Neural cell (in vitro differentiated cells): ENCODE measurements around the gene BEX1. TPM values are rescaled to one million over a fixed set of nuclear protein-coding genes. Genes with fewer than 3 reads are reported as not detected.
"Not testable (repeated sequence)": the region's sequence is repeated elsewhere in the genome, so short reads cannot be mapped to it uniquely, and the experiment has no call there.

Experiments
- H2AFZ ChIP-seq: fragments of 200-600, 300-800 bp; sonication (generic), shearing (Covaris generic); 2 replicates; pipeline ENCODE4 v1.6.0; 2014; ENCODE audit warnings: low read depth, mild to moderate bottlenecking, antibody characterized with exemption, low read length, moderate library complexity
- H3F3A ChIP-seq: fragments of 200-600 bp; shearing (Covaris generic); 2 replicates; pipeline ENCODE4 v1.6.1; 2016; ENCODE audit warnings: mild to moderate bottlenecking, moderate library complexity, mixed read lengths, antibody characterized with exemption, low read length; ENCODE audit not compliant: insufficient read depth, poor library complexity, severe bottlenecking
- H3K27ac ChIP-seq: fragments of 200-600, 300-800 bp; sonication (generic), shearing (Covaris generic); 2 replicates; pipeline ENCODE4 v1.5.1; 2014; ENCODE audit warnings: mild to moderate bottlenecking, low read length, moderate library complexity
- H3K27me3 ChIP-seq: fragments of 300-800, 200-600 bp; sonication (generic), shearing (Covaris generic); 2 replicates; pipeline ENCODE4 v1.6.0; 2014; ENCODE audit warnings: mild to moderate bottlenecking, low read depth, low read length, moderate library complexity; ENCODE audit not compliant: insufficient read depth
- H3K36me3 ChIP-seq: fragments of 300-800, 200-600 bp; sonication (generic), shearing (Covaris generic); 2 replicates; pipeline ENCODE4 v1.5.1; 2014; ENCODE audit warnings: mild to moderate bottlenecking, antibody characterized with exemption, low read length, moderate library complexity; ENCODE audit not compliant: insufficient read depth
- H3K4me2 ChIP-seq: fragments of 300-800, 200-600 bp; sonication (generic), shearing (Covaris generic); 2 replicates; pipeline ENCODE4 v1.6.0; 2014; ENCODE audit warnings: mild to moderate bottlenecking, low read length
- H3K4me3 ChIP-seq: fragments of 300-800, 200-600 bp; sonication (generic), shearing (Covaris generic); 2 replicates; pipeline ENCODE4 v1.5.1; 2014; ENCODE audit warnings: mild to moderate bottlenecking, low read length, moderate library complexity
- H3K79me2 ChIP-seq: fragments of 200-600 bp; shearing (Covaris generic); replicated peaks from 2 replicates; pipeline ENCODE4 v1.6.0; 2014; ENCODE audit warnings: mild to moderate bottlenecking, low read length, moderate library complexity; ENCODE audit not compliant: insufficient read depth
- H3K9ac ChIP-seq: fragments of 300-800, 200-600 bp; sonication (generic), shearing (Covaris generic); 2 replicates; pipeline ENCODE4 v1.6.1; 2016; ENCODE audit warnings: mild to moderate bottlenecking, low read length, mixed read lengths
- H3K9me2 ChIP-seq: fragments of 200-600 bp; shearing (Covaris generic); 2 replicates; pipeline ENCODE4 v1.6.1; 2016; ENCODE audit warnings: mild to moderate bottlenecking, low read length, mixed read lengths; ENCODE audit not compliant: insufficient read depth
- H3K9me3 ChIP-seq: fragments of 200-600, 300-800 bp; sonication (generic), shearing (Covaris generic); 2 replicates; pipeline ENCODE4 v1.6.1; 2016; ENCODE audit warnings: mild to moderate bottlenecking, mixed run types, low read length, moderate library complexity, mixed read lengths
- H4K20me1 ChIP-seq: fragments of 200-600 bp; shearing (Covaris generic); 2 replicates; pipeline ENCODE4 v1.6.1; 2016; ENCODE audit warnings: mild to moderate bottlenecking, mixed run types; ENCODE audit not compliant: insufficient read depth
- EP300 ChIP-seq: fragments of 450-650 bp; conservative IDR thresholded peaks from 2 replicates; pipeline ENCODE4 v1.6.1; 2014; ENCODE audit warnings: antibody characterized with exemption, mild to moderate bottlenecking, moderate library complexity; ENCODE audit not compliant: poor library complexity, severe bottlenecking
- EZH2 ChIP-seq: fragments of 200-600, 300-800 bp; shearing (Covaris generic), sonication (generic); IDR thresholded peaks from 2 replicates; pipeline ENCODE4 v1.6.1; 2014; ENCODE audit warnings: antibody characterized with exemption, low read length, borderline replicate concordance, mild to moderate bottlenecking; ENCODE audit not compliant: insufficient read depth, poor library complexity, severe bottlenecking
- MXI1 ChIP-seq: fragments of 450-650 bp; conservative IDR thresholded peaks from 2 replicates; pipeline ENCODE4 v1.6.1; 2014; ENCODE audit warnings: antibody characterized with exemption, mild to moderate bottlenecking; ENCODE audit not compliant: poor library complexity, severe bottlenecking
- POLR2AphosphoS5 ChIP-seq: IDR thresholded peaks from 2 replicates; pipeline ENCODE4 v1.6.1; 2012
- RAD21 ChIP-seq: fragments of 450-650 bp; conservative IDR thresholded peaks from 2 replicates; pipeline ENCODE4 v1.6.1; 2014; ENCODE audit warnings: antibody characterized with exemption, mild to moderate bottlenecking, moderate library complexity
- SMC3 ChIP-seq: fragments of 450-650 bp; conservative IDR thresholded peaks from 2 replicates; pipeline ENCODE4 v1.6.1; 2014; ENCODE audit warnings: antibody characterized with exemption, mild to moderate bottlenecking, moderate library complexity; ENCODE audit not compliant: poor library complexity
- TAF1 ChIP-seq: IDR thresholded peaks from 2 replicates; pipeline ENCODE4 v1.6.1; 2012; ENCODE audit warnings: low read depth
- polyA minus RNA-seq: library from RNA; depleted of rRNA, polyadenylated mRNA; stranded (reverse); fragments of >200 nt; gene quantifications from 2 replicates; pipeline ENCODE4 v1.2.3, GENCODE V29; 2014
- polyA plus RNA-seq: library from polyadenylated mRNA; depleted of rRNA; stranded (reverse); fragments of >200 nt; gene quantifications from 2 replicates; pipeline ENCODE4 v1.2.3, GENCODE V29; 2014
- TF ChIP-seq, protein P1 (sequence below): IDR thresholded peaks from 2 replicates; pipeline ENCODE4 v1.6.1; 2012; ENCODE audit warnings: borderline replicate concordance
- TF ChIP-seq, protein P2 (sequence below): fragments of 450-650 bp; IDR thresholded peaks from 2 replicates; pipeline ENCODE4 v1.5.1; 2014; ENCODE audit warnings: antibody characterized with exemption, mild to moderate bottlenecking, moderate library complexity; ENCODE audit not compliant: poor library complexity, severe bottlenecking

Gene BEX1
- polyA plus RNA-seq (1,035 and 1,048 TPM in 2 replicates), polyA minus RNA-seq (224 and 264 TPM in 2 replicates)

DNA sequence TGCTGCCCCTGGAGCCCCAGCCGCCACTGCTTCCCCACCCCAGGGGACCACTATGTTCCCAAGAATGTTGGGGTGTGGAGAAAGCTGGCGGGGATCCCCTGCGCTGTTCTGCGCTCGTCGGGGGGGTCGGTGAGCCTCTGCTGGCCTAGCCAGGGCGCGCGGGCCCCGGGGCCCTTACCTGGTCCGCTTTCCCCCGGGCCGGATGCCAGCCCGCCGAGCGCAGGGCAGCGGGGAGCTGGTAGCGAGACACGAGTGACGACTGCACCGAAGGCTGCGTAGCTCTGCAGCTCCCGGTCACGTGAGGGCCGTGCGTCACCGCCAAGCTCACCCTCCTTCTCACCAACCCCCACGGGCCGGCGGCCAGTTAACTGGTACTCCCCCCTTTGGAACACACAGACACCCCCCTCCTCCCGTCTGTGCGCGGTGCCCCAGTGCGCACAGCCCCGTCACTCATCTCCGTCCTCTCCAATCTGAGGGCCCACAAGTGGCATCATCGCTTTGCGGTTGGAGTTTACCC lies at the start of gene BEX1:
Gene BEX1, minus strand, starts transcription at position 254 of the 517 bp plus-strand sequence. CDS start 897 bp downstream, outside the sequence.
- Histone ChIP-seq H3F3A (no peaks in the 10 kb centered on the region), H3K27ac (peak within 1 kb of the TSS; percentile 91), H3K4me2 (peak within 1 kb of the TSS; percentile 65), H3K4me3 (peak within 1 kb of the TSS; percentile 79), H3K27me3 (no peaks in the 10 kb centered on the region), H3K9me3 (no peaks in the 10 kb centered on the region), H3K79me2 (no peaks in the 10 kb centered on the region), H3K36me3 (no peaks in the 10 kb centered on the region), H4K20me1 (no peaks in the 10 kb centered on the region), H3K9ac (peak within 1 kb of the TSS; percentile 95), H2AFZ (peak within 1 kb of the TSS; percentile 27), H3K9me2 (no peaks in the 10 kb centered on the region)
- peak; percentile 28 for TF ChIP-seq EP300
- no peak for TF ChIP-seq RAD21
- TF ChIP-seq, protein P1, sequence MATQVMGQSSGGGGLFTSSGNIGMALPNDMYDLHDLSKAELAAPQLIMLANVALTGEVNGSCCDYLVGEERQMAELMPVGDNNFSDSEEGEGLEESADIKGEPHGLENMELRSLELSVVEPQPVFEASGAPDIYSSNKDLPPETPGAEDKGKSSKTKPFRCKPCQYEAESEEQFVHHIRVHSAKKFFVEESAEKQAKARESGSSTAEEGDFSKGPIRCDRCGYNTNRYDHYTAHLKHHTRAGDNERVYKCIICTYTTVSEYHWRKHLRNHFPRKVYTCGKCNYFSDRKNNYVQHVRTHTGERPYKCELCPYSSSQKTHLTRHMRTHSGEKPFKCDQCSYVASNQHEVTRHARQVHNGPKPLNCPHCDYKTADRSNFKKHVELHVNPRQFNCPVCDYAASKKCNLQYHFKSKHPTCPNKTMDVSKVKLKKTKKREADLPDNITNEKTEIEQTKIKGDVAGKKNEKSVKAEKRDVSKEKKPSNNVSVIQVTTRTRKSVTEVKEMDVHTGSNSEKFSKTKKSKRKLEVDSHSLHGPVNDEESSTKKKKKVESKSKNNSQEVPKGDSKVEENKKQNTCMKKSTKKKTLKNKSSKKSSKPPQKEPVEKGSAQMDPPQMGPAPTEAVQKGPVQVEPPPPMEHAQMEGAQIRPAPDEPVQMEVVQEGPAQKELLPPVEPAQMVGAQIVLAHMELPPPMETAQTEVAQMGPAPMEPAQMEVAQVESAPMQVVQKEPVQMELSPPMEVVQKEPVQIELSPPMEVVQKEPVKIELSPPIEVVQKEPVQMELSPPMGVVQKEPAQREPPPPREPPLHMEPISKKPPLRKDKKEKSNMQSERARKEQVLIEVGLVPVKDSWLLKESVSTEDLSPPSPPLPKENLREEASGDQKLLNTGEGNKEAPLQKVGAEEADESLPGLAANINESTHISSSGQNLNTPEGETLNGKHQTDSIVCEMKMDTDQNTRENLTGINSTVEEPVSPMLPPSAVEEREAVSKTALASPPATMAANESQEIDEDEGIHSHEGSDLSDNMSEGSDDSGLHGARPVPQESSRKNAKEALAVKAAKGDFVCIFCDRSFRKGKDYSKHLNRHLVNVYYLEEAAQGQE = peak; percentile 75
- peak; percentile 97 for TF ChIP-seq POLR2AphosphoS5
- TF ChIP-seq EZH2 = no peak
- TF ChIP-seq, protein P2, sequence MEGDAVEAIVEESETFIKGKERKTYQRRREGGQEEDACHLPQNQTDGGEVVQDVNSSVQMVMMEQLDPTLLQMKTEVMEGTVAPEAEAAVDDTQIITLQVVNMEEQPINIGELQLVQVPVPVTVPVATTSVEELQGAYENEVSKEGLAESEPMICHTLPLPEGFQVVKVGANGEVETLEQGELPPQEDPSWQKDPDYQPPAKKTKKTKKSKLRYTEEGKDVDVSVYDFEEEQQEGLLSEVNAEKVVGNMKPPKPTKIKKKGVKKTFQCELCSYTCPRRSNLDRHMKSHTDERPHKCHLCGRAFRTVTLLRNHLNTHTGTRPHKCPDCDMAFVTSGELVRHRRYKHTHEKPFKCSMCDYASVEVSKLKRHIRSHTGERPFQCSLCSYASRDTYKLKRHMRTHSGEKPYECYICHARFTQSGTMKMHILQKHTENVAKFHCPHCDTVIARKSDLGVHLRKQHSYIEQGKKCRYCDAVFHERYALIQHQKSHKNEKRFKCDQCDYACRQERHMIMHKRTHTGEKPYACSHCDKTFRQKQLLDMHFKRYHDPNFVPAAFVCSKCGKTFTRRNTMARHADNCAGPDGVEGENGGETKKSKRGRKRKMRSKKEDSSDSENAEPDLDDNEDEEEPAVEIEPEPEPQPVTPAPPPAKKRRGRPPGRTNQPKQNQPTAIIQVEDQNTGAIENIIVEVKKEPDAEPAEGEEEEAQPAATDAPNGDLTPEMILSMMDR = no peak
- no peak for TF ChIP-seq MXI1
- peak; percentile 76 for TF ChIP-seq TAF1
- TF ChIP-seq SMC3 = no peak

DNA sequence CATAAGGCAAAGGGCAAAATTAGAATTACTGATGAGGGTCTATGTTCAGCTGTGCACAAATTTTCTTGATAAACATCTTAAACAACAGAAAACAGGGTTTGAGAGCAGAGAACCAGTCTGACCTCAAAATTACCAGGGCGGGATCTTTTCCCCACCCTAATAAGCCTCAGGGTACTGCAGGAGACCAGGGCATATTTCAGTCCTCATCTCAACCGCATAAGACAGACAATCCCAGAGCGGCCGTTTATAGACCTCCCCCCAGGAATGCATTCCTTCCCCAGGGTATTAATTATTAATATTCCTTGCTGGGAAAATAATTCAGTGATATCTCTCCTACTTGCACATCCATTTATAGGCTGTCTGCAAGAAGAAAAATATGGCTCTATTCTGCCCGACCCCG lies 45.5 kb upstream of the BEX1 start:
- H2AFZ ChIP-seq, H3K9ac ChIP-seq, H3K4me3 ChIP-seq, H3K27ac ChIP-seq, H3K9me2 ChIP-seq, H4K20me1 ChIP-seq, H3F3A ChIP-seq, H3K4me2 ChIP-seq, H3K9me3 ChIP-seq, H3K36me3 ChIP-seq, H3K27me3 ChIP-seq, H3K79me2 ChIP-seq: not testable (repeated sequence)

DNA sequence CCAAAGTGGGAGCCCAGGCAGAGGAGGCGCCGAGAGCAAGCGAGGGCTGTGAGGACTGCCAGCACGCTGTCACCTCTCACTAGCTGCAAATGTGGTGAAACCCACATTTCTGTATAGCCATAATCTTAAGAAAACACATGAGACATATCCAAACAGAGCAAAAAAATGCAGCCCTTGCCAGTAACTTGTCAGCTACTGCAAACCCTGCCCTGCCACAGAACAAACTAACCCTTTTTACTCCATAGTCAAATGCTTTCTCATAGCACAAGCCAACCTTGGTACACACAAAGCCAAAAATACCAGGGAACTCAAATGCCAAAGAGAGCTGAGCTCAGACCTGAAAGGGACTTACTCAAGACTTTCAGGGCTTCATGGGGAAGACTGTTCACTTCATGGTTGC lies 43.9 kb upstream of the BEX1 start:
- Histone ChIP-seq H4K20me1 (no peaks in the 10 kb centered on the region), H3K4me3 (no peak overlapping the region), H3K4me2 (no peak overlapping the region), H3K79me2 (no peaks in the 10 kb centered on the region), H3K27me3 (no peaks in the 10 kb centered on the region), H3K9me2 (no peaks in the 10 kb centered on the region), H3K27ac (no peak overlapping the region), H2AFZ (no peak overlapping the region), H3F3A (no peaks in the 10 kb centered on the region), H3K9ac (no peak overlapping the region), H3K9me3 (no peaks in the 10 kb centered on the region), H3K36me3 (no peaks in the 10 kb centered on the region)
- no peak for TF ChIP-seq RAD21
- no peak for TF ChIP-seq EP300
- TF ChIP-seq SMC3 = no peak
- TF ChIP-seq EZH2 = no peak
- TF ChIP-seq MXI1 = no peak
- TF ChIP-seq POLR2AphosphoS5 = no peak
- TF ChIP-seq TAF1 = no peak
- TF ChIP-seq, protein P2 = no peak
- TF ChIP-seq, protein P1 = no peak
